ENCODE data around the gene JAZF1.

Gene JAZF1

DNA sequence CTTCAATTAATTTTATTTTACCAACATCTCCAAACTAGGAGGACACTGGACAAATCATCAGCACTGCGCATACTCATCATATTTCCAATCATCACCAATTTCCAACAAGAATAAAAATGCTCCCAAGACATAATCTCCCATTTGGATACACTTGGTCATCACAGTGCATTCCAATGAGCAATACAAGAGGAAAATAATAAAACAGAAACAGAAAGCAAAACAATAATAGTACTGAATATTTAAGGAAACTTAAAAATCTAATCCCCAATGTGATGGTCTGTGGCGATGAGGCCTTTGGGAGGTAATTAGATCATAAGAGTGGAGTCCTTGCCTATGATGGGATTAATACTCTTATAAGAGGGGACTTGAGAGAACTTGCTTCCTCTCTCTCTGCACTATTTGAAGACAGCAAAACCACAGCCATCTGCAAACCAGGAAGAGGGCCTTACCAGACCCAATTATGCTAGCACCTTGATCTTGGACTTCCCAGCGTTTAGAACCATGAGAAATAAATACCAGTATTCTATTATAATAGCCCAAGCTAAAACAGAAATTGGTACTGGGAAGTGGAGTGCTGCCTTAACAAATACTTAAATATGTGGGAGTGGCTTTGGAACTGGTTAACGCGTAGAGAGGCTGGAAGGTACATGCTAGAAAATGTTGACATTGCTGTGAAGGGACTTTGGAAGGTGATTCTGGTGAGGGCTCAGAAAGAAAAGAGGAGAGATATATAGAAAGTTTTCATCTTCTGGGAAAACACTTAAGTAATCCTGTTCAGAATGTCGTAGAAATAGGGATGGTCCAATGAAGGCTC lies 91.5 kb downstream of the JAZF1 start:
- Histone ChIP-seq H3K9me3 (ENCODE audit: low read length) (no peaks in the 10 kb centered on the region), H3K4me3 (ENCODE audit: low read depth, low read length, poor library complexity, severe bottlenecking) (no peak overlapping the region), H3K9me2 (ENCODE audit: low read depth, low read length) (no peaks in the 10 kb centered on the region), H3K27ac (ENCODE audit: low read depth, low read length, poor library complexity, severe bottlenecking) (no peak overlapping the region), H3K27me3 (ENCODE audit: insufficient read depth, low read length) (no peaks in the 10 kb centered on the region), H3K4me2 (ENCODE audit: low read length) (no peak overlapping the region), H3K36me3 (ENCODE audit: insufficient read depth, low read length) (no peaks in the 10 kb centered on the region), H2AFZ (ENCODE audit: low read length) (no peak overlapping the region), H3F3A (ENCODE audit: insufficient read depth, low read length) (no peaks in the 10 kb centered on the region), H3K79me2 (ENCODE audit: insufficient read depth, low read length) (no peaks in the 10 kb centered on the region), H3K4me1 (ENCODE audit: insufficient read depth, low read length, severe bottlenecking) (peaks cover 11% of the 10 kb centered on the region), H3K9ac (ENCODE audit: low read length) (no peak overlapping the region), H4K20me1 (ENCODE audit: insufficient read depth, low read length) (peaks cover 6% of the 10 kb centered on the region; the same call in 1 of the 2 replicates)
- TF ChIP-seq, protein P1, sequence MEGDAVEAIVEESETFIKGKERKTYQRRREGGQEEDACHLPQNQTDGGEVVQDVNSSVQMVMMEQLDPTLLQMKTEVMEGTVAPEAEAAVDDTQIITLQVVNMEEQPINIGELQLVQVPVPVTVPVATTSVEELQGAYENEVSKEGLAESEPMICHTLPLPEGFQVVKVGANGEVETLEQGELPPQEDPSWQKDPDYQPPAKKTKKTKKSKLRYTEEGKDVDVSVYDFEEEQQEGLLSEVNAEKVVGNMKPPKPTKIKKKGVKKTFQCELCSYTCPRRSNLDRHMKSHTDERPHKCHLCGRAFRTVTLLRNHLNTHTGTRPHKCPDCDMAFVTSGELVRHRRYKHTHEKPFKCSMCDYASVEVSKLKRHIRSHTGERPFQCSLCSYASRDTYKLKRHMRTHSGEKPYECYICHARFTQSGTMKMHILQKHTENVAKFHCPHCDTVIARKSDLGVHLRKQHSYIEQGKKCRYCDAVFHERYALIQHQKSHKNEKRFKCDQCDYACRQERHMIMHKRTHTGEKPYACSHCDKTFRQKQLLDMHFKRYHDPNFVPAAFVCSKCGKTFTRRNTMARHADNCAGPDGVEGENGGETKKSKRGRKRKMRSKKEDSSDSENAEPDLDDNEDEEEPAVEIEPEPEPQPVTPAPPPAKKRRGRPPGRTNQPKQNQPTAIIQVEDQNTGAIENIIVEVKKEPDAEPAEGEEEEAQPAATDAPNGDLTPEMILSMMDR (IDR thresholded peaks at IDR 0.05; ENCODE audit: low read length) = no peak
- no peak for TF ChIP-seq EZH2 (IDR thresholded peaks at IDR 0.05; ENCODE audit: borderline replicate concordance, low read length)

DNA sequence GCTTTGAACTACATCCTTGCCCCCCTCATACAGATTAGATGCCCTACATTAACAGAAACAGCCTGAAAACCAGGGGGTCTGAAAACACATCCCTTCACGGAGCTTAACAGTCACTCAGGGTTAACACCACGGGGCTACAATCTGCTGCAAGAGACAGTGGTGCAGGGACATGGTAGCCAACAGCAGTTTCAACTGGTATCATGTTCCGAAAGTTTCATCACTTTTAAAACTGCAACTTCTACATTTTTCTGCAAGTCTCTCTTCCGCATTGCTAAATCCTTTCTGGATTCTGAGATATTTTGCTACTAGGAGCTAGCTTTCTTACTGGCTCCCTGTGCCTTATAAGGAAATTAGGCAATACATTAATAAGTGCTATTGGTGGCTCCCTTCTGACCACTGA lies 92.6 kb downstream of the JAZF1 start:
- H3K4me2 ChIP-seq (ENCODE audit: low read length) = no peak overlapping the region
- H3K36me3 ChIP-seq (ENCODE audit: insufficient read depth, low read length) = no peaks in the 10 kb centered on the region
- H3K4me1 ChIP-seq (ENCODE audit: insufficient read depth, low read length, severe bottlenecking) = peaks cover 11% of the 10 kb centered on the region
- H4K20me1 ChIP-seq (ENCODE audit: insufficient read depth, low read length) = peaks cover 6% of the 10 kb centered on the region; the same call in 1 of the 2 replicates
- H3K27ac ChIP-seq (ENCODE audit: low read depth, low read length, poor library complexity, severe bottlenecking) = no peak overlapping the region
- no peak overlapping the region for H3K4me3 ChIP-seq (ENCODE audit: low read depth, low read length, poor library complexity, severe bottlenecking)
- no peaks in the 10 kb centered on the region for H3K9me2 ChIP-seq (ENCODE audit: low read depth, low read length)
- no peaks in the 10 kb centered on the region for H3K9me3 ChIP-seq (ENCODE audit: low read length)
- no peaks in the 10 kb centered on the region for H3K27me3 ChIP-seq (ENCODE audit: insufficient read depth, low read length)
- no peaks in the 10 kb centered on the region for H3F3A ChIP-seq (ENCODE audit: insufficient read depth, low read length)
- no peak overlapping the region for H3K9ac ChIP-seq (ENCODE audit: low read length)
- no peaks in the 10 kb centered on the region for H3K79me2 ChIP-seq (ENCODE audit: insufficient read depth, low read length)
- H2AFZ ChIP-seq (ENCODE audit: low read length) = no peak overlapping the region
- no peak for TF ChIP-seq EZH2 (IDR thresholded peaks at IDR 0.05; ENCODE audit: borderline replicate concordance, low read length)
- TF ChIP-seq, protein P1 (IDR thresholded peaks at IDR 0.05; ENCODE audit: low read length) = no peak

DNA sequence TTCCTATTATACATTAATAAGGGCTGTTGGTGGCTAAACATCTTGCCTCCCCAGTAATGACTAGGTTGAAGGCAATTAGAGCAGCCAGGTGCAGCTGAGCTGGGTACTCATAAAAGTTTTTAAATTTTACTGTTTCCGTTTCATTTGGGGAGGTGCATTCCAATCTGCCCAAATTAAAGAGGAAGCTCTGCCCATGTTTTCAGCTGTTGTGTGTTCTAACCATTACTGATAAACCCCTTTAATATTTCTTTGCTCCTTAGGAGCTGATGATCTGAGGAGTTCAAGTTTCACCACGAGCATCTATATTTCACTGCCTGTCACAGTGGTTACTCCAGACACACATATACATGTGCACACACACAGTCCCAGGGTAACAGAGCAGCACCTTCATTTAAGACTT lies 94.4 kb downstream of the JAZF1 start:
- H3K27me3 ChIP-seq (ENCODE audit: insufficient read depth, low read length) = no peaks in the 10 kb centered on the region
- H3K36me3 ChIP-seq (ENCODE audit: insufficient read depth, low read length) = no peaks in the 10 kb centered on the region
- H3K27ac ChIP-seq (ENCODE audit: low read depth, low read length, poor library complexity, severe bottlenecking) = no peak overlapping the region
- H2AFZ ChIP-seq (ENCODE audit: low read length) = no peak overlapping the region
- H4K20me1 ChIP-seq (ENCODE audit: insufficient read depth, low read length) = peaks cover 6% of the 10 kb centered on the region; the same call in 1 of the 2 replicates
- H3K9ac ChIP-seq (ENCODE audit: low read length) = no peak overlapping the region
- no peaks in the 10 kb centered on the region for H3K9me3 ChIP-seq (ENCODE audit: low read length)
- H3K79me2 ChIP-seq (ENCODE audit: insufficient read depth, low read length) = no peaks in the 10 kb centered on the region
- no peak for TF ChIP-seq EZH2 (IDR thresholded peaks at IDR 0.05; ENCODE audit: borderline replicate concordance, low read length)
- TF ChIP-seq, protein P1 (IDR thresholded peaks at IDR 0.05; ENCODE audit: low read length) = no peak
- H3K9me2 ChIP-seq (ENCODE audit: low read depth, low read length) = no peaks in the 10 kb centered on the region
- H3F3A ChIP-seq (ENCODE audit: insufficient read depth, low read length) = no peaks in the 10 kb centered on the region
- H3K4me1 ChIP-seq (ENCODE audit: insufficient read depth, low read length, severe bottlenecking) = peaks cover 11% of the 10 kb centered on the region
- H3K4me3 ChIP-seq (ENCODE audit: low read depth, low read length, poor library complexity, severe bottlenecking) = no peak overlapping the region
- H3K4me2 ChIP-seq (ENCODE audit: low read length) = no peak overlapping the region

All from OCI-LY1 (cell line).